ENCODE results near the gene MEF2B.

Gene MEF2B

DNA sequence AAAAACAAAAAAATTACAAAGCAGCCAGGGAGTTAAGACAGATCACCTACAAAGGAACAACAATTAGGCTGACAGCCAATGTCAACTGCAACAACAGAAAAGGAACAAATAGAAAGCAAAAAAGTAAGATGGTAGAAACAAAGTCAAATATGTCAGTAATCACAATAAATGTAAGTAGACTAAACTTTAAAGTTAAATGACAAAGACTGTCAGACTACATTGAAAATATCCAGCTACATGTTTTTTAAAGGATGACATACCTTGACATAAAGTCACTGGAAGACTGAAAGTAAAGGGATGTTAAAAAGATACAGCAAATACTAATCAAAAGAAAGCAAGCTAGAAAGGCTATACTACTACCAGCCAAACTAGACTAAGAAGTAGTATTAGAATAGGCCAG, 46.7 kb downstream of the MEF2B start:
- DNase-seq (ENCODE audit: low read depth), result no peak
- TF ChIP-seq, protein P1, sequence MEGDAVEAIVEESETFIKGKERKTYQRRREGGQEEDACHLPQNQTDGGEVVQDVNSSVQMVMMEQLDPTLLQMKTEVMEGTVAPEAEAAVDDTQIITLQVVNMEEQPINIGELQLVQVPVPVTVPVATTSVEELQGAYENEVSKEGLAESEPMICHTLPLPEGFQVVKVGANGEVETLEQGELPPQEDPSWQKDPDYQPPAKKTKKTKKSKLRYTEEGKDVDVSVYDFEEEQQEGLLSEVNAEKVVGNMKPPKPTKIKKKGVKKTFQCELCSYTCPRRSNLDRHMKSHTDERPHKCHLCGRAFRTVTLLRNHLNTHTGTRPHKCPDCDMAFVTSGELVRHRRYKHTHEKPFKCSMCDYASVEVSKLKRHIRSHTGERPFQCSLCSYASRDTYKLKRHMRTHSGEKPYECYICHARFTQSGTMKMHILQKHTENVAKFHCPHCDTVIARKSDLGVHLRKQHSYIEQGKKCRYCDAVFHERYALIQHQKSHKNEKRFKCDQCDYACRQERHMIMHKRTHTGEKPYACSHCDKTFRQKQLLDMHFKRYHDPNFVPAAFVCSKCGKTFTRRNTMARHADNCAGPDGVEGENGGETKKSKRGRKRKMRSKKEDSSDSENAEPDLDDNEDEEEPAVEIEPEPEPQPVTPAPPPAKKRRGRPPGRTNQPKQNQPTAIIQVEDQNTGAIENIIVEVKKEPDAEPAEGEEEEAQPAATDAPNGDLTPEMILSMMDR (conservative IDR thresholded peaks at IDR 0.05; ENCODE audit: low read depth, low read length), result no peak
- no peak overlapping the region for H3K4me3 ChIP-seq (ENCODE audit: low read length)

DNA sequence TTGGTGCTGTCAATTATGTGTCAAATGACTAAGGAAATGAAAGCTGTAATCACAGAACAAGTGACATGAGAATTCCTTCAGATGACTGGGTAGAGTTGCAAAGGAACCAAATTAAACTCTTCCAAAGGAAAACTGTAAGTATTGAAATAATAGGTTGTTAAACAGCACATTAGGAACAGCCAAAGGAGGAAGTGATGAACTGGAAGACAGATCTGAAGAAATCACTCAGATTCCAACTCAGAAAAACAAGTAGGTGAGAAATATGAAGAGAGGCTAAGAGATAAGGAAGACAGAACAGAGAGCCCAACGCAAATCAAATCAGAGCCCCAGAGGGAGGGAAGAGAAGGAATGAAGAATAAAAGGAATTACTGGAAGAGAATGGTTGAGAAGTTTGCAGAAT, 47.2 kb downstream of the MEF2B start:
- no peak overlapping the region for H3K4me3 ChIP-seq (ENCODE audit: low read length)
- no peak for DNase-seq (ENCODE audit: low read depth)
- TF ChIP-seq, protein P1 (conservative IDR thresholded peaks at IDR 0.05; ENCODE audit: low read depth, low read length), result no peak

DNA sequence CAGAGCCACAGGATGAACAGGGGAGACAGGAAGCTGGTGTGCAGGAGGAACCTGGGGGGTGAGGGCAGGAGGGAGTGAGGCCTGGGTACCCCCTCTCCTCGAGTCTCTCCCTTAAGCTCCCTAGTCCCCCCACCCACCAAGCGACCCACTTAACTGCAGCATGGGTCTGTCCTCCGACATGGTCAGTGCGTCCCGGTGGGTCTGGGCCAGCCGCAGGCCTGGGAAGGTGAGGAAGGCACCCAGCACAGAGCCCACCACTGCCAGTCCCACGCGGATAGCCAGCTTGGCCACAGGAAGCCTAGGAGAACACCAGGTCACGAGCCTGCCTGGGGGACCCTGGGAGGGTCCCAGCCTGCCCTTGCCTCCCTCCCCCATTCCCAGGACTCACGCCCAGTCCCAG, 48.7 kb downstream of the MEF2B start:
- no peak overlapping the region for H3K4me3 ChIP-seq (ENCODE audit: low read length)
- TF ChIP-seq, protein P1 (conservative IDR thresholded peaks at IDR 0.05; ENCODE audit: low read depth, low read length), result no peak
- DNase-seq (ENCODE audit: low read depth), result no peak

DNA sequence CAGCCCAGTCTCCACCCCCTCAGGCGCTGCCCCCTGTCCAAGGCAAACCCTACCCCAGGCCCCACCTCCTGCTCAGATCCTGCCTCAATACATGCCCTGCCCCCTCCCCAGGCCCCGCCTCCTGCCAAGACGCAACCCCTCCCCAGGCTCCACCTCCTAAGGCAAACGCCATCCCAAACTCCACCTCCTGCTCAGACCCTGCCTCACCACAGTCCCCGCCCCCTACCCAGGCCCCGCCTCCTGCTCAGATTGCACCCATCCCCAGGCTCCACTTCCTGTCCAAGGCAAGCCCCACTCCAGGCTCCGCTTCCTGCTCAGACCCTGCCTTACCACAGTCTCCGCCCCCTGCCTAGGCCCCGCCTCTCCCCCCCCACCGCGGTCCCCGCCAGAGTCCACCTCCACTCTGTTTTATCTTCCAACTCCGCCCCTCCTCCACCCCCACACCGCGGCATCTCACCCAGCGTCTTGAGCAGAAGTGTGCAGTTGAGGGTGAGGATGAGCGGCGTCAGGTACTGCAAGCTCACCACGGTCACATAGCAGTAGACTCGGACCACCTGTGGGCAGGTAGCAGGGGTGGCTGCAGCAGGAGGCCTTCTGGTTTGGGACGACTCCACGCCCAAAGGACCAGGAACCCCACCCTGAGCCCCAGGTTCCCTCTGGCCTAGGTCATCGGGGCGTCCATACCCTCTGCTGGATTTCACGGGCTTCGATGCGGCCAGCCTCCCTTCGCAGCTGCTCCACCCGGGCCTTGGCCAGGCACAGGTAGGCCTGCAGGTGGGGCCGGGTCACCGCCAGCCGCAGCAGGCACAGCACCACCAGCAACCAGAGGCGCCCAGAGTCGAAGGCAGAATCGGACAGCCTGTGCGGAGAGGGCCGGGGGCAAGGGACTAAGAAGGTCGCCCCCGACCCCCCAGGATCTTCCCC, 49.5 kb downstream of the MEF2B start:
- DNase-seq (ENCODE audit: low read depth), result no peak
- H3K4me3 ChIP-seq (ENCODE audit: low read length), result no peak overlapping the region
- TF ChIP-seq, protein P1 (conservative IDR thresholded peaks at IDR 0.05; ENCODE audit: low read depth, low read length), result no peak

DNA sequence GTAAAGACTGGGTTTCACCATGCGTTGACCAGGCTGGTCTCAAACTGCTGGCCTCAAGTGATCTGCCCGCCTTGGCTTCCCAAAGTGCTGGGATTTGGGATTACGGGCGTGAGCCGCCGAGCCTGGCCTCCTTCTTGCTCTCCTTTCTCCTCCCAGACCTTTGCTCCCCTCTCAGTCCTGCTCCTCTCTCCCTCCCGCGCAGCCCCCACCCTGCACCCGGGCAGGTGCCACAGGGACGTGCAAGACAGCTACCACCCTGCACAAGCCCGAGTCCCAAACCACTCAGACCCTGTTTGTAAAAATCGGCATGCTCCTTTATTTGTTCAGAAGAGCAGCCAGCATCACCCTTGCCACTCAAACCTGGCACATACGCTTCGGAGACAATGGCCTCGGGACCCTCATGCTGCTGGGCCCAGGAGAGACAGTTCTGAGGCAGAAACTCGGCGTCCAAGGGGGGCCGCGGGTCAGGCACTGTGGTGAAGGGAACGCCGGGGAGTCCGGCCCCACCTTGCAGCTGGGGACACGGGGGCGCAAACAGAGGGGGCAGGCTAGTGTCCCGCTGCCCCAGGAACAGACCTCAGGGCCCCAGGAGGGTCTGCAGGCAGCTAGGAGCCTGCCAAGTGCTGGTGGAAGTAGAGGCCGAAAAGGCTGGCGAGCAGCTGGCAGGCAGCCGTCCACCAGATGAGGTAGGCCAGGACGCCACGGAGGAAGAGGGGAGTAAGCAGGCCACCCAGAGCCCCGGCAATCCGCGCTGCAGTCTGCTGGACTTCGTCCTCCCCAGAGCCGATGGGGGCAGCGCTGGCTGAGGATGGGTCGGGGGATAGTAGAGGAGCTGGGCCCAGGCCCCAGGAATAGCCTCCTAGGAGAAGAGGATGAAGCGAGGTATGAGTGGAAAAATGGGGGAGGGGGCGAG, 50.5 kb downstream of the MEF2B start:
- TF ChIP-seq, protein P1 (conservative IDR thresholded peaks at IDR 0.05; ENCODE audit: low read depth, low read length), result no peak
- H3K4me3 ChIP-seq (ENCODE audit: low read length), result no peak overlapping the region
- no peak for DNase-seq (ENCODE audit: low read depth)

DNA sequence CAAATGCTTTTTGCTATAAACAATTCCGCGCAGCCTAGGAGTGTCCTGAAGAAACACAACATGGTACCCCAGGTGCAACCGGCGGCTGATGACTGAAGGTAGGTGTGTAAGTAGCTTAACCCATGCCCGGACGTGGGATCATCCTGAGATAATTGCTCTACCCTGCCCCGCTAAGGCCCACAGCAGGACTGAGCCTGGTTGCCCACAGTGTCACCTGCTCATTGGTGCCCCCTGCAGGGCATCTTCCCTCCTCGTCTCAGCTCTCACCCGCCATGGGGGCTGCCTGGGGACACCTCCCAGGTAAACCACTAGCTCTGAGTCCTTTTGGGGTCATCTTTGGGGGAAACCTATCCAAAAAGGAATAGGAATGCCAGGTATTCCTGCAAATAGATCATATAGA, 54.1 kb downstream of the MEF2B start:
- no peak for DNase-seq (ENCODE audit: low read depth)
- TF ChIP-seq, protein P1 (conservative IDR thresholded peaks at IDR 0.05; ENCODE audit: low read depth, low read length), result peak; percentile 64
- no peak overlapping the region for H3K4me3 ChIP-seq (ENCODE audit: low read length)

Data from retinal pigment epithelial cell (primary cell).